CD8-positive, alpha-beta memory T cell (primary cell): ENCODE measurements around the gene APOL6. TPM values are rescaled to one million over a fixed set of nuclear protein-coding genes. Genes with fewer than 3 reads are reported as not detected.

Experiments
- CTCF ChIA-PET: fragments of 350-600 bp; sonication (Branson Sonifier 250); formaldehyde crosslinking; loops from one replicate; lab custom pipeline; 2021; ENCODE audit warnings: antibody characterized with exemption; lab: Charles Lee
- POLR2A ChIA-PET: fragments of 350-600 bp; sonication (Branson Sonifier 250); formaldehyde crosslinking; loops from one replicate; lab custom pipeline; 2021; ENCODE audit warnings: antibody characterized with exemption; lab: Charles Lee
- DNase-seq, 5 donors: peaks; one replicate each; pipeline versions ENCODE4 v3.0.0 to v3.0.0-alpha.2; 2020 to 2022; ENCODE audit warnings: mixed read lengths in 1 of 5
- H3K27ac ChIP-seq: one replicate; pipeline ENCODE4 v1.7.0; 2013; ENCODE audit warnings: low read depth, mild to moderate bottlenecking, low read length, moderate library complexity
- H3K27me3 ChIP-seq: 2 replicates; pipeline ENCODE4 v1.7.0; 2013; ENCODE audit warnings: low read length, mild to moderate bottlenecking; ENCODE audit not compliant: insufficient read depth, poor library complexity, severe bottlenecking
- H3K36me3 ChIP-seq: 2 replicates; pipeline ENCODE4 v1.7.0; 2013; ENCODE audit warnings: mild to moderate bottlenecking, low read length, moderate library complexity; ENCODE audit not compliant: insufficient read depth
- H3K4me1 ChIP-seq: 2 replicates; pipeline ENCODE4 v1.7.0; 2013; ENCODE audit warnings: mild to moderate bottlenecking, low read length, moderate library complexity; ENCODE audit not compliant: insufficient read depth
- H3K4me3 ChIP-seq: 2 replicates; pipeline ENCODE4 v1.7.0; 2013; ENCODE audit warnings: mild to moderate bottlenecking, low read length
- H3K9me3 ChIP-seq: 2 replicates; pipeline ENCODE4 v1.7.0; 2013; ENCODE audit warnings: mild to moderate bottlenecking, low read length
- H3K27ac Mint-ChIP-seq, 8 donors: one replicate each; pipeline ENCODE4 v1.8.0; 2020 to 2021; ENCODE audit warnings: mixed read lengths in 8 of 8, mild to moderate bottlenecking in 6 of 8, inconsistent platforms in 3 of 8, moderate library complexity in 3 of 8
- H3K27me3 Mint-ChIP-seq, 2 donors: one replicate each; pipeline ENCODE4 v1.8.0; 2020 to 2021; ENCODE audit warnings: mixed read lengths in 2 of 2, mild to moderate bottlenecking in 1 of 2, moderate library complexity in 1 of 2
- H3K36me3 Mint-ChIP-seq, 3 donors: one replicate each; pipeline ENCODE4 v1.8.0; 2020 to 2021; ENCODE audit warnings: mixed read lengths in 3 of 3, inconsistent platforms in 1 of 3, mild to moderate bottlenecking in 1 of 3
- H3K4me1 Mint-ChIP-seq, 3 donors: one replicate each; pipeline ENCODE4 v1.8.0; 2020 to 2021; ENCODE audit warnings: mixed read lengths in 3 of 3, inconsistent platforms in 1 of 3, mild to moderate bottlenecking in 1 of 3
- H3K4me3 Mint-ChIP-seq, 7 donors: one replicate each; pipeline ENCODE4 v1.8.0; 2020 to 2021; ENCODE audit warnings: mixed read lengths in 7 of 7, mild to moderate bottlenecking in 6 of 7, moderate library complexity in 4 of 7, inconsistent platforms in 2 of 7
- H3K9me3 Mint-ChIP-seq, 5 donors: one replicate each; pipeline ENCODE4 v1.8.0; 2020 to 2022; ENCODE audit warnings: mixed read lengths in 5 of 5, mild to moderate bottlenecking in 3 of 5, moderate library complexity in 2 of 5, inconsistent platforms in 1 of 5
- polyA plus RNA-seq: library from polyadenylated mRNA; unstranded; fragments of 300-500 nt; fragmentation: Illumina TruSeq; gene quantifications from one replicate; pipeline ENCODE4 v1.2.3, GENCODE V29; 2021
- total RNA-seq, 2 experiments: library from RNA; stranded (reverse); gene quantifications; one replicate each; pipeline ENCODE4 v1.2.3, GENCODE V29; 2021

Gene APOL6
- total and polyA plus RNA-seq, 3 experiments from 2014 or later = 26.1 to 27.5 (median 27.1) TPM

DNA sequence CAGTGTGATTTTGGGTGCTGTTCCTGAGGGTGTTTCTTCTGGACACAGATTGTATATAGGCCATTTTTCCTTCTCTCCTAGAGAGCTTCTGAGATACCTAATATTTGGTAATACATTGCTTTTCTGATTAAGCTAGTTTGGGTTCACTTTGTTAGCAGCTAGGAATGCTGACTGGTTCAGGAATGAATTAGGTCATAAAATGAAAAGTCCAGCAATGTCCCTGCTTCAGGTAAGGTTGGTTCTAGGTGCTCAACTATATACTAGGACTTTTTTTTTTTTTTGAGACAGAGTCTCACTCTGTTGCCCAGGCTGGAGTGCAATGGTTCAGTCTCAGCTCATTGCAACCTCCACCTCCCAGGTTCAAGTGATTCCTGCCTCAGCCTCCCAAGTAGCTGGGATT lies 36.5 kb downstream of the APOL6 start:
- CTCF ChIA-PET = no interaction called here
- POLR2A ChIA-PET = no interaction called here

DNA sequence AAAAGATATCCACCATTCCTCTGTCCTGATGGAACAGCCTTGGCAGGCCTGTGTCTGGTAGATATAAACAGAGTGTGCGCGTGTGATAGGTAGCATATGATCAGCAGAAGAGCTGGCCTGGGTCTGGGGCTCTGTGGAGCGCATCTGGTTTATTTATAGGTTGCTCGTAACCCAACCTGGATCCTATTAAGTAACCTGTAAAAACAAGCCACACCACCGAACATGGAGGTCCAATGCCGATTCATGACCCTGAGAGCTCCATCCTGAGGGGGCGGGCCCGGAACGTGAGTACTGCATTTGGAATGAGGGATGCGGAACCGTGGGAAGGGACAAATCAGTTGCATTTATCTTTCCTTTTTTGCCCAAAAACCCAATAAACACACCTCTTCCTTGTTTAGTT lies 37.5 kb downstream of the APOL6 start:
- Mint-ChIP-seq H3K4me1 (peaks cover 0 to 1% (median 0%) of the 10 kb centered on the region in 3 donors), H3K36me3 (peaks cover 0 to 4% (median 0%) of the 10 kb centered on the region in 3 donors), H3K9me3 (peaks cover 0 to 2% (median 0%) of the 10 kb centered on the region in 5 donors), H3K4me3 (no peak overlapping the region), H3K27me3 (peaks cover 6 to 9% of the 10 kb centered on the region in 2 donors), H3K27ac (peak overlapping the region in 1 of 8 donors; percentile 12)
- Histone ChIP-seq H3K9me3 (no peaks in the 10 kb centered on the region), H3K27me3 (no peaks in the 10 kb centered on the region), H3K36me3 (no peaks in the 10 kb centered on the region), H3K4me3 (no peak overlapping the region), H3K4me1 (no peaks in the 10 kb centered on the region), H3K27ac (no peak overlapping the region)
- ChIA-PET CTCF (no interaction called here), POLR2A (no interaction called here)
- no peak for DNase-seq

More for the DNA sequence above, 36.5 kb downstream of the APOL6 start:
- peaks cover 6 to 8% of the 10 kb centered on the region in 2 donors for H3K27me3 Mint-ChIP-seq
- Histone ChIP-seq H3K9me3 (no peaks in the 10 kb centered on the region), H3K36me3 (no peaks in the 10 kb centered on the region), H3K27ac (no peak overlapping the region), H3K27me3 (no peaks in the 10 kb centered on the region), H3K4me1 (no peaks in the 10 kb centered on the region), H3K4me3 (no peak overlapping the region)
- no peak overlapping the region for H3K27ac Mint-ChIP-seq
- H3K4me1 Mint-ChIP-seq = peaks cover 0 to 1% (median under 1%) of the 10 kb centered on the region in 3 donors
- no peak for DNase-seq
- H3K4me3 Mint-ChIP-seq = no peak overlapping the region
- H3K9me3 Mint-ChIP-seq = peaks cover 0 to 2% (median 0%) of the 10 kb centered on the region in 5 donors
- H3K36me3 Mint-ChIP-seq = peaks cover 0 to 4% (median 0%) of the 10 kb centered on the region in 3 donors

DNA sequence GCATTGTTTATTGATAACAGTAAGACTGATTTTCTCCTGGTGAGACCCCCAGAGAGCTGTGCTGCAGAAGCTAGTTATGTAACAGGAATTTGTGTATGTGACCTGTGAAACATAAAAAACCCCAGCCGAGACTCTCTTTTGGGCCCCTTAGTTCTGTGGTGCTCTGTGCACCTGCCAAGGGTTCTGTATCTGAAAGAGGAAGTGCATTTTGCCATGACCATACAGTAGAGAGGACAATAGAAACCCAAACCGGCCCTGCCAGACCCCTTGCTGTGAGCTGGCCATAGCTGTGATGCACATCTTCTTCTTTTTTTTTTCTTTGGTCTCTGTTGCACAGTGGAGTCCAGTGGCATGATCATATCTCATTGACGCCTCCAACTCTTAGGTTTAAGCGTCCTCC lies 38.1 kb downstream of the APOL6 start:
- peak overlapping the region in 1 of 8 donors; percentile 60 for H3K27ac Mint-ChIP-seq
- ChIA-PET CTCF (no interaction called here), POLR2A (no interaction called here)
- H3K36me3 Mint-ChIP-seq = peaks cover 0 to 4% (median 0%) of the 10 kb centered on the region in 3 donors
- Histone ChIP-seq H3K36me3 (no peaks in the 10 kb centered on the region), H3K4me1 (no peaks in the 10 kb centered on the region), H3K27ac (no peak overlapping the region), H3K9me3 (no peaks in the 10 kb centered on the region), H3K27me3 (no peaks in the 10 kb centered on the region), H3K4me3 (no peak overlapping the region)
- no peak overlapping the region for H3K4me3 Mint-ChIP-seq
- H3K9me3 Mint-ChIP-seq = peaks cover 0 to 2% (median 0%) of the 10 kb centered on the region in 5 donors
- no peak for DNase-seq
- peaks cover 6 to 8% of the 10 kb centered on the region in 2 donors for H3K27me3 Mint-ChIP-seq
- H3K4me1 Mint-ChIP-seq = peaks cover 0 to 1% (median 0%) of the 10 kb centered on the region in 3 donors

DNA sequence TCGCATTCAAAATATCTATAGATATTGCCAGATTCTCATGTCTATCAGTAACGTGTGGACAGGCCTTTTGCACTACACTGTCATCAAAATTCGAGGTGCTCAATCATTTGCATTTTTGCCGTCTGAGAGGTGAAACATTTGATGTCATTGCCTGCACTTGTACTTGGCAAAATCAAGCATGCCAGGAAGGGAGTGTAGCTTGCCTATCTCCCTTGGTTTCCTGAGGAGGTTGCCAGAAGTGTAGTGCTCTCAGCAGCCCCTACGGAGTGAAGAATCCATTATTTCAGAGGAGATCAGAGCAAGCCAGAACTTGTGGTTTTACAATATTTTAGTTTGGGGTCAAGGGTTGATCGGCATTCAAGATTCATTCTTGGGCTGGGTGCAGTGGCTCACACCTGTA lies 39.2 kb downstream of the APOL6 start:
- peaks cover 0 to 2% (median 0%) of the 10 kb centered on the region in 5 donors for H3K9me3 Mint-ChIP-seq
- no peaks in the 10 kb centered on the region for H3K4me1 ChIP-seq
- H3K36me3 Mint-ChIP-seq = no peaks in the 10 kb centered on the region
- no peak overlapping the region for H3K4me3 ChIP-seq
- peaks cover 0 to 1% (median 0%) of the 10 kb centered on the region in 3 donors for H3K4me1 Mint-ChIP-seq
- no peaks in the 10 kb centered on the region for H3K27me3 ChIP-seq
- ChIA-PET POLR2A (no interaction called here), CTCF (no interaction called here)
- peaks cover 8 to 9% of the 10 kb centered on the region in 2 donors for H3K27me3 Mint-ChIP-seq
- DNase-seq = no peak
- H3K4me3 Mint-ChIP-seq = no peak overlapping the region
- H3K27ac Mint-ChIP-seq = peak overlapping the region in 1 of 8 donors; percentile 35
- no peaks in the 10 kb centered on the region for H3K9me3 ChIP-seq
- H3K27ac ChIP-seq = no peak overlapping the region
- no peaks in the 10 kb centered on the region for H3K36me3 ChIP-seq

DNA sequence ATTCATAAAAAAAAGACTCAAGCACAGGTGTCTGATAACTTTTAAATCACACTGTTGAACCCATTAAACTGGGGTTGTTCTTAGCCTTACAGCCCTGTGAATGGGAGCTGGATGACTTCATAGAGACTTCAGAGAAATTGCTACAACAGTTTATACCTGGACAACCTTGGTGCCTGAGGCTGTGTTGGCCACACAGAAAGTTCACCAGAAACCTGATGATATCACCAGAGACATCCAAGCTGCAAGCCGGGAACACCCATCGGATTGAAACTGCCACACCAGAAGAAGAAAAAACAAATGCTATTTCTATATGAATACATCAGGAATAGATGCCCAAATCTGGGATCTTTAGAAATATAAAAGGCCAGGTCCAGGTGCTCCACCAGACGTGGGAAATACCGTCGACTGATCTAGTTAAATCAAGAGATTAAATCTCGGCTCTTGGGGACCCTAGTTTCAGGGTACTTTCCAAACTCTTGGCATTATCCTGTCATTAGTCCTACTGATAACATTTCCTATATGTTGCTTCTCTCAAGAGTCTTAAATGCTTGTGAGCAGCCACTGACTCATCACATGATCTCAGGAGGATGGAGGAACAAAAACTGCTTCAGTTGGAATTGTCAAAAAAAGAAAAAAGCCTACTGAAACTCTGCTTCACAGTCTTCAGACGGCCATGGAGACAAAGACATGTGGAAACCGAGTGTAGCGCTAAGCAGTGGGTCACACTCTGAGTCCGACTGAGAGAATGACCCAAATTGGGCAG lies 40.8 kb downstream of the APOL6 start:
- Mint-ChIP-seq H3K4me1 (peaks cover 0 to 1% (median 0%) of the 10 kb centered on the region in 3 donors), H3K27ac (no peak overlapping the region), H3K27me3 (peaks cover 9 to 11% of the 10 kb centered on the region in 2 donors), H3K4me3 (no peak overlapping the region), H3K9me3 (peaks cover 0 to 2% (median 0%) of the 10 kb centered on the region in 5 donors), H3K36me3 (no peaks in the 10 kb centered on the region)
- Histone ChIP-seq H3K27ac (no peak overlapping the region), H3K27me3 (no peaks in the 10 kb centered on the region), H3K9me3 (no peaks in the 10 kb centered on the region), H3K4me3 (no peak overlapping the region), H3K36me3 (no peaks in the 10 kb centered on the region), H3K4me1 (no peaks in the 10 kb centered on the region)
- DNase-seq = no peak
- ChIA-PET POLR2A (no interaction called here), CTCF (no interaction called here)

DNA sequence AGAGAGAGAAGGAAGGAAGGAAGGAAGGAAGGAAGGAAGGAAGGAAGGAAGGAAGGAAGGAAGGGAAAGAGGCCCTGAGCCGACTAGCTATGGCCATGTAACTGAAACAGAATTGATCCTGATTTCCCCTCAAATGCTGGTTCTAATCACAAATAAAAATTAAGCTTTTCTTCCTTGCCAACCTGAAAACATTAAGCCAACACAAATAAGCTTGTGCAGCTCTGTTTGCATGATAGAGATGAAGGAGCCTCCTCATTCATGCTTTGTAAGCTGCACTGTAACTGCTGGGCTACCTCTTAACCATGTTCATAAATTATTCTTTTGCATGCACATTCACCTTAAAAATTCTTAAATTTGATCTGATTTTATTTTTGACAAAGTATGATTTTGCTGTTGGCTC lies 41.8 kb downstream of the APOL6 start:
- Histone ChIP-seq H3K27me3 (no peaks in the 10 kb centered on the region), H3K4me1 (no peaks in the 10 kb centered on the region), H3K9me3 (no peaks in the 10 kb centered on the region), H3K36me3 (no peaks in the 10 kb centered on the region), H3K4me3 (no peak overlapping the region), H3K27ac (no peak overlapping the region)
- no peak overlapping the region for H3K4me3 Mint-ChIP-seq
- peaks cover 8 to 11% of the 10 kb centered on the region in 2 donors for H3K27me3 Mint-ChIP-seq
- no peak for DNase-seq
- H3K36me3 Mint-ChIP-seq = no peaks in the 10 kb centered on the region
- ChIA-PET CTCF (interaction anchor here (1.1 kb wide), 1 partner anchor 376 kb away, joined by 3 read pairs; no protein-coding TSS in a partner anchor), POLR2A (no interaction called here)
- H3K4me1 Mint-ChIP-seq = peaks cover 0 to 1% (median 0%) of the 10 kb centered on the region in 3 donors
- no peak overlapping the region for H3K27ac Mint-ChIP-seq
- H3K9me3 Mint-ChIP-seq = peaks cover 0 to 2% (median 0%) of the 10 kb centered on the region in 5 donors

DNA sequence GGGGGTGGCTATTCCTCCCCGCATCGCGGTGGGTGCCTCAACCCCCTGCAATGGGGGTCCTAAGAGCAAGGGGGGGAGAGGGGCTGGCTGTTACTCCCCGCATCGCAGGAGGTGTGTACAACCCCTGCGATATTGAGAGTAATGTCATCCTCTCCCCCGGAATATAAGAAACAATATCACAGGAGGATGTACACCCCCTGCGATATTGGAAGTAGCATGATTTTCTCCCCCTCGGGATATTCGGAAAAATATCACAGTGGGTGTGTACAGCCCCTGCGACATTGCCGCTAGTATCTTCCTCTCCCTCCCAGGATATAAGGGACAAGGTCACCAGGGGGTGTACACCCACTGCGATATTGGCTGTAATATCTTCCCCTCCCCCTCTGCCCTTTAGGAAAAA lies 47.0 kb downstream of the APOL6 start:
- DNase-seq = no peak
- CTCF ChIA-PET = no interaction called here
- POLR2A ChIA-PET = no interaction called here
- Mint-ChIP-seq H3K9me3 (no peaks in the 10 kb centered on the region), H3K36me3 (no peaks in the 10 kb centered on the region), H3K27ac (no peak overlapping the region), H3K4me3 (no peak overlapping the region), H3K4me1 (no peaks in the 10 kb centered on the region), H3K27me3 (peaks cover 3 to 22% of the 10 kb centered on the region in 2 donors)
- no peak overlapping the region for H3K4me3 ChIP-seq
- no peaks in the 10 kb centered on the region for H3K36me3 ChIP-seq
- H3K4me1 ChIP-seq = no peaks in the 10 kb centered on the region
- no peak overlapping the region for H3K27ac ChIP-seq
- H3K27me3 ChIP-seq = no peaks in the 10 kb centered on the region
- no peaks in the 10 kb centered on the region for H3K9me3 ChIP-seq

DNA sequence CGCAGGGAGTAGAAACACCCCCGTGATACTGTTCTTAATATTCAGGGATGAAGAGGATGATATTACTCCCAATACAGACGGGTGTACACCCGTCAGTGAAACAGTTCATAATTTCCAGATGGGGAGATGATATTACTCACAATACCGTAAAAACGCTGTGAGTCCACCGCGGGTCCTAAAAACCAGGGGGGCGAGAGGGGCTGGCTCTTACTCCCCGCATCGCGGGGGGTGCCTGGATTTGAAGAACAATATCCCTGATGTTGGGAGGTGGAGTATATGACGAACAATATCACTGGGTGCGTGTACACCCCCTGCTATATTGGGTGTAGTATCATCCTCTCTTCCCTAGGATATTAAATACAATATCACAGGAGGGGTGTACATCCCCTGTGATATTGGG lies 48.9 kb downstream of the APOL6 start:
- H3K27me3 ChIP-seq = no peaks in the 10 kb centered on the region
- no peaks in the 10 kb centered on the region for H3K36me3 Mint-ChIP-seq
- peak overlapping the region in 1 of 8 donors; percentile 31 for H3K27ac Mint-ChIP-seq
- H3K27me3 Mint-ChIP-seq = peaks cover 1 to 19% of the 10 kb centered on the region in 2 donors
- H3K9me3 ChIP-seq = no peaks in the 10 kb centered on the region
- H3K9me3 Mint-ChIP-seq = no peaks in the 10 kb centered on the region
- no peaks in the 10 kb centered on the region for H3K4me1 Mint-ChIP-seq
- CTCF ChIA-PET = no interaction called here
- no peak overlapping the region for H3K4me3 ChIP-seq
- peak in 2 of 5 donors; percentile 11 to 56 for DNase-seq
- no peaks in the 10 kb centered on the region for H3K36me3 ChIP-seq
- POLR2A ChIA-PET = no interaction called here
- no peak overlapping the region for H3K4me3 Mint-ChIP-seq
- H3K4me1 ChIP-seq = no peaks in the 10 kb centered on the region
- H3K27ac ChIP-seq = no peak overlapping the region
